OCI-LY7 (cell line): ENCODE results near the gene DVL1.

ENCODE experiments used
- EZH2phosphoT487 ChIP-seq: fragments of 200-600 bp; sonication (generic); IDR thresholded peaks from 2 replicates; pipeline ENCODE4 v1.6.1; 2018; ENCODE audit warnings: low read depth, borderline replicate concordance, mild to moderate bottlenecking, mixed run types, antibody characterized with exemption, low read length, moderate library complexity, mixed read lengths
- TF ChIP-seq, protein P1 (sequence below): fragments of 200-600 bp; sonication (generic); conservative IDR thresholded peaks from 2 replicates; pipeline ENCODE4 v1.5.1; 2014; ENCODE audit warnings: mild to moderate bottlenecking, antibody characterized with exemption, low read length, moderate library complexity, mixed read lengths

DNA sequence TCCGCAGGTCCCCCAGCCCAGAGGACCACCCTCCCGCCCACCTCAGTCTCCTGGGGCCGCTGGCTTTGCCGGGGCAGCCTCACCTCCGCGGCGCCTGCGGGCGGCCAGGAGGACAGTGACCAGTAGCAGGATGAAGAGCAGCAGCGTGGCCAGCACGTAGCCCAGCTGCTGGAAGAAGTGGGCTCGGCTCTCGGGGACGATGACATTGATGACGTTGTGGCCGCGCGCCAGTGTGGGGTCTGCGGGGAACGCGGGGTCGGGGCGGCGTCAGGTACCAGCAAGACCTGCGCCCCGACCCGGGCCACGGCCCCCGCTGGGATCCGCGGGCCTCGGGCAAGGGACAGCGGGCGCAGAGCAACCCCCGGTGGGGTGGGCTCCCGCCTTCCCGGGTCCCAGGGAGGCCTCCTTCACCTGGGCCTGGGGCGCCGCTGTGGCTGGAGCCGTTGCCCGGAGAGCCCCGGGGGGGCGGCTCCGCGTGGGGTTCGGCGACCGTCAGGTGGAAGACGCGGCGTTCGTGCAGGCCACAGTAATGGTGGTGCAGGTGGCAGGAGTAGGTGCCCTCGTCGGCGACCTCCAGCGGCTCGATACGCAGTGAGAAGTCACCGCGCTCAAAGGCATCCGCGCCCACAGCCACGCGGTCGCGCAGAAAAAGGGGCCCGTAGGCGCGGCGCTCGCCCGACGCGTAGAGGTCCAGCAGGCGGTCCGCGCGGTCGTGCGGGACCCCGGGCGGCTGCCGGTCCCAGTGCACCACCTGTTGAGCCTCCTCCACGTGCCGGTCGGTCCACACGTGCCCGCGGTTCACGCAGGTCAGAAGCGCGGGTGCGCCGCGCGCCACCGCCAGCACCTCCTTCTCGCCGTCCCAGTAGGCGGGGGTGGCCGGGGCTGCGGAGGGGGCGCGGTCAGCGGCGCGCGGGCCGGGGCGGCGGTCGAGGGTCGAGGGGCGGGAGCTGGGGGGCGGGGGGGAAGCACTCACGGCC lies 5.3 kb upstream of the DVL1 start:
- TF ChIP-seq, protein P1, sequence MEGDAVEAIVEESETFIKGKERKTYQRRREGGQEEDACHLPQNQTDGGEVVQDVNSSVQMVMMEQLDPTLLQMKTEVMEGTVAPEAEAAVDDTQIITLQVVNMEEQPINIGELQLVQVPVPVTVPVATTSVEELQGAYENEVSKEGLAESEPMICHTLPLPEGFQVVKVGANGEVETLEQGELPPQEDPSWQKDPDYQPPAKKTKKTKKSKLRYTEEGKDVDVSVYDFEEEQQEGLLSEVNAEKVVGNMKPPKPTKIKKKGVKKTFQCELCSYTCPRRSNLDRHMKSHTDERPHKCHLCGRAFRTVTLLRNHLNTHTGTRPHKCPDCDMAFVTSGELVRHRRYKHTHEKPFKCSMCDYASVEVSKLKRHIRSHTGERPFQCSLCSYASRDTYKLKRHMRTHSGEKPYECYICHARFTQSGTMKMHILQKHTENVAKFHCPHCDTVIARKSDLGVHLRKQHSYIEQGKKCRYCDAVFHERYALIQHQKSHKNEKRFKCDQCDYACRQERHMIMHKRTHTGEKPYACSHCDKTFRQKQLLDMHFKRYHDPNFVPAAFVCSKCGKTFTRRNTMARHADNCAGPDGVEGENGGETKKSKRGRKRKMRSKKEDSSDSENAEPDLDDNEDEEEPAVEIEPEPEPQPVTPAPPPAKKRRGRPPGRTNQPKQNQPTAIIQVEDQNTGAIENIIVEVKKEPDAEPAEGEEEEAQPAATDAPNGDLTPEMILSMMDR: no peak
- no peak for TF ChIP-seq EZH2phosphoT487
